Erythroblast (primary cell): ENCODE measurements around the gene PTPRN2.

ENCODE experiments used
- GATA1 ChIP-seq: IDR thresholded peaks from 2 replicates; pipeline ENCODE4 v1.6.1; 2011; ENCODE audit warnings: low read depth, mild to moderate bottlenecking, control low read depth, low read length, moderate library complexity
- POLR2A ChIP-seq: IDR thresholded peaks from 2 replicates; pipeline ENCODE4 v1.6.1; 2011; ENCODE audit warnings: mild to moderate bottlenecking, low read length

- no peak for TF ChIP-seq POLR2A
- TF ChIP-seq GATA1: no peak
Measured at GRCh38 chr7:158042156-158042880, 545.3 kb downstream of the PTPRN2 start.
